Ishikawa (cell line): ENCODE data around the gene SCTR.

Experiments used
- CEBPB ChIP-seq: IDR thresholded peaks from 2 replicates; pipeline ENCODE4 v1.6.1; 2012
- CREB1 ChIP-seq: IDR thresholded peaks from 2 replicates; pipeline ENCODE4 v1.6.1; 2012; ENCODE audit warnings: low read depth
- EGR1 ChIP-seq: IDR thresholded peaks from 2 replicates; pipeline ENCODE4 v1.6.1; 2012
- EP300 ChIP-seq: IDR thresholded peaks from 2 replicates; pipeline ENCODE4 v1.6.1; 2012; ENCODE audit warnings: borderline replicate concordance
- FOXM1 ChIP-seq: IDR thresholded peaks from 2 replicates; pipeline ENCODE4 v1.6.1; 2012; ENCODE audit warnings: low read depth, borderline replicate concordance
- NFIC ChIP-seq: IDR thresholded peaks from 2 replicates; pipeline ENCODE4 v1.6.1; 2012
- RAD21 ChIP-seq: IDR thresholded peaks from 2 replicates; pipeline ENCODE4 v1.6.1; 2012; ENCODE audit warnings: low read depth
- TAF1 ChIP-seq: IDR thresholded peaks from 2 replicates; pipeline ENCODE4 v1.6.1; 2012; ENCODE audit warnings: low read depth, mild to moderate bottlenecking
- TCF12 ChIP-seq: IDR thresholded peaks from 2 replicates; pipeline ENCODE4 v1.6.1; 2012; ENCODE audit warnings: low read depth
- TEAD4 ChIP-seq: IDR thresholded peaks from 2 replicates; pipeline ENCODE4 v1.6.1; 2012
- YY1 ChIP-seq: IDR thresholded peaks from 2 replicates; pipeline ENCODE4 v1.6.1; 2012; ENCODE audit warnings: low read depth
- ZBTB7A ChIP-seq: IDR thresholded peaks from 2 replicates; pipeline ENCODE4 v1.6.1; 2012; ENCODE audit warnings: low read depth
- TF ChIP-seq, protein P1 (sequence below): IDR thresholded peaks from 2 replicates; pipeline ENCODE4 v1.6.1; 2012
- TF ChIP-seq, protein P2 (sequence below): IDR thresholded peaks from 2 replicates; pipeline ENCODE4 v1.6.1; 2012
- TF ChIP-seq, protein P3 (sequence below): IDR thresholded peaks from 2 replicates; pipeline ENCODE4 v1.6.1; 2012; ENCODE audit warnings: low read depth, mild to moderate bottlenecking

Gene SCTR

DNA sequence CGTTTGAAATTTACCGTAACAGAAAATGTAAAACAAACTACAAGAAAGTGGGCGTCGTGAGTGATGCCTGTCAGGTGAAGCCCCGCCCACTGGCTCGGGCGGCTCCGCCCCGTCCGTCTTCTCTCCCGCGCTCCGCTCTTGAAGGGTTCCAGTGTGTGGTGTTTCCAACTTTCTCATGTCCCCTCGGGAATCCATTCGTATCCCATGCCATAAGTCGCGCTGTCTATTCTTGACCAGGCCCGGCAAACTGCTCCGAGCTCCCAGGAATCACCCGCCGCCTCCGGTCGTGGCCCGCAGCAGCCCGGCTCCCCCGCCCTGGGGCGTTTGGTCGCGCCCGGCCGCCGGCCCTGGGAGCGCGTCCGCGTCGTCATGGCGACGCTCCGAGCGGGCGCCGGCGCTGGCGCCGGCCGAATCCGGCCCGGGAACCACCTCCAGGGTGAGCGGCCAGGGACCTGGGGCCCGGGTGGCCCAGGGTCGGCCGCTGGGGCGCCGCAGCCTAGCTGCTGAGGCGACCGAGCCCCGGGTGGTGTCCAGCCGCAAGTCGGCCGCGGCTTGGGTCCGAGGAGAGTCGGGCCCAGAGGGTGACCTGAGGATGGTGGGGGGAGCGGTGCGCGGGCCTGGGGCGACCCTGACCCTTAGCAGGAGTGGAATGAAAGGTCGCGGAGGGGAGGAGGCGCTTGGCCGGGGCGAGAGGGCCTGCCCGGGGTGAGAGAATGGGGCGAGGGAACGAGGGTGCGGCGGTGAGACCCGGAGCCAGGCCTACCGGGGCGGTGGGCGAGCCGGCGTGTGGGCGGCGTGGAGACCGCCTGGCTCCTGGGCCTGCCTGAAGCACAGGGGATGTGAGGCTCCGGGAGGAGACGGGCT, 20.0 kb upstream of the SCTR start, which contains the start of gene CFAP221:
CFAP221 (plus strand) TSS at position 375 of the 864 bp plus-strand sequence. CDS start 1,683 bp downstream, outside the sequence.
- TF ChIP-seq EGR1 (peak; percentile 31; the same call in 1 of the 2 replicates), YY1 (0 out of 2 replicates have a peak, but pooled peaks have one; percentile 14), ZBTB7A (peak; percentile 87), EP300 (peak; percentile 55; the same call in 1 of the 2 replicates)
- TF ChIP-seq, protein P1, sequence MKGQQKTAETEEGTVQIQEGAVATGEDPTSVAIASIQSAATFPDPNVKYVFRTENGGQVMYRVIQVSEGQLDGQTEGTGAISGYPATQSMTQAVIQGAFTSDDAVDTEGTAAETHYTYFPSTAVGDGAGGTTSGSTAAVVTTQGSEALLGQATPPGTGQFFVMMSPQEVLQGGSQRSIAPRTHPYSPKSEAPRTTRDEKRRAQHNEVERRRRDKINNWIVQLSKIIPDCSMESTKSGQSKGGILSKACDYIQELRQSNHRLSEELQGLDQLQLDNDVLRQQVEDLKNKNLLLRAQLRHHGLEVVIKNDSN: no peak
- TF ChIP-seq, protein P2, sequence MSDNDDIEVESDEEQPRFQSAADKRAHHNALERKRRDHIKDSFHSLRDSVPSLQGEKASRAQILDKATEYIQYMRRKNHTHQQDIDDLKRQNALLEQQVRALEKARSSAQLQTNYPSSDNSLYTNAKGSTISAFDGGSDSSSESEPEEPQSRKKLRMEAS: no peak; the same call in 1 of the 2 replicates

DNA sequence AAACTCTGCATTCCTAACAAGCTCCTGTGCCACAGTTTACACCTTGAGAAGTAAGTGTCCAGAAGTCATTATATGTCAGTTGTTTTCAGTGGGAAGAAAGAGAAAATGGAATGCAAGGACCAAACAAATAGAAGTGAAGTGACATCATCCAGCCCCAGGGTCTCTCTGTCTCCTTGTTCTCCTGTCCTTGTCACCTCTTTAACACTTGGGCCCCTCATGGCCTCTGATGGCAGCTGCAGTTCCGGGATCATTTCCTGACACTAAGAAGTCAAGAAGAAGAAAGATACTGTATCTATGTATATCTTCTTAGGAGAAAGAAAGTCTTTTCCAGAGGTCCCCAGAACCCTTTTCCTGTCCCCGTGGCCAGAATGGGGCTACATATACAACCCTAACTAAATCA, 17.2 kb upstream of the SCTR start:
- no peak for TF ChIP-seq FOXM1
- TF ChIP-seq, protein P3, sequence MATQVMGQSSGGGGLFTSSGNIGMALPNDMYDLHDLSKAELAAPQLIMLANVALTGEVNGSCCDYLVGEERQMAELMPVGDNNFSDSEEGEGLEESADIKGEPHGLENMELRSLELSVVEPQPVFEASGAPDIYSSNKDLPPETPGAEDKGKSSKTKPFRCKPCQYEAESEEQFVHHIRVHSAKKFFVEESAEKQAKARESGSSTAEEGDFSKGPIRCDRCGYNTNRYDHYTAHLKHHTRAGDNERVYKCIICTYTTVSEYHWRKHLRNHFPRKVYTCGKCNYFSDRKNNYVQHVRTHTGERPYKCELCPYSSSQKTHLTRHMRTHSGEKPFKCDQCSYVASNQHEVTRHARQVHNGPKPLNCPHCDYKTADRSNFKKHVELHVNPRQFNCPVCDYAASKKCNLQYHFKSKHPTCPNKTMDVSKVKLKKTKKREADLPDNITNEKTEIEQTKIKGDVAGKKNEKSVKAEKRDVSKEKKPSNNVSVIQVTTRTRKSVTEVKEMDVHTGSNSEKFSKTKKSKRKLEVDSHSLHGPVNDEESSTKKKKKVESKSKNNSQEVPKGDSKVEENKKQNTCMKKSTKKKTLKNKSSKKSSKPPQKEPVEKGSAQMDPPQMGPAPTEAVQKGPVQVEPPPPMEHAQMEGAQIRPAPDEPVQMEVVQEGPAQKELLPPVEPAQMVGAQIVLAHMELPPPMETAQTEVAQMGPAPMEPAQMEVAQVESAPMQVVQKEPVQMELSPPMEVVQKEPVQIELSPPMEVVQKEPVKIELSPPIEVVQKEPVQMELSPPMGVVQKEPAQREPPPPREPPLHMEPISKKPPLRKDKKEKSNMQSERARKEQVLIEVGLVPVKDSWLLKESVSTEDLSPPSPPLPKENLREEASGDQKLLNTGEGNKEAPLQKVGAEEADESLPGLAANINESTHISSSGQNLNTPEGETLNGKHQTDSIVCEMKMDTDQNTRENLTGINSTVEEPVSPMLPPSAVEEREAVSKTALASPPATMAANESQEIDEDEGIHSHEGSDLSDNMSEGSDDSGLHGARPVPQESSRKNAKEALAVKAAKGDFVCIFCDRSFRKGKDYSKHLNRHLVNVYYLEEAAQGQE: no peak
- TF ChIP-seq TCF12: no peak
- TF ChIP-seq RAD21: no peak

DNA sequence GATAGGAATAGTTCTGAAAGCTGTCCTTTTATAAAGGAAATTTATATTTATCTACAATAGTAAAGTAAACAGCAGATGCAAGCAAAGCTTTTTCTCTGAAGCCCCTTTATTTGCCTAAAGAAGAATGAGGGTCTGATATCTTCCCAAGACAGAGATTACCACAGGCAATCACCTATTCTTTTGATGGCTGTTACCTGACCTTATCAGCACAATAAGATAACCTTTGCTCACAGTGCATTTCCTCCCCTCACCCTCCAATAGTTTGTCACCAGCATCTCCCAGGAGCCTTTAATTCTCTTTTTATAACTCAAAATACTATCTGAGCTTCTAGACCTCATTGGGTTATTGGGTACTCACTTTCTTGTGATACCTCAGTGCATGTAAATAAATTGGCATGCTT, 13.5 kb upstream of the SCTR start:
- TF ChIP-seq, protein P1: no peak
- TF ChIP-seq TEAD4 (no peak), NFIC (no peak), CREB1 (no peak), FOXM1 (no peak)
- TF ChIP-seq, protein P2: no peak

DNA sequence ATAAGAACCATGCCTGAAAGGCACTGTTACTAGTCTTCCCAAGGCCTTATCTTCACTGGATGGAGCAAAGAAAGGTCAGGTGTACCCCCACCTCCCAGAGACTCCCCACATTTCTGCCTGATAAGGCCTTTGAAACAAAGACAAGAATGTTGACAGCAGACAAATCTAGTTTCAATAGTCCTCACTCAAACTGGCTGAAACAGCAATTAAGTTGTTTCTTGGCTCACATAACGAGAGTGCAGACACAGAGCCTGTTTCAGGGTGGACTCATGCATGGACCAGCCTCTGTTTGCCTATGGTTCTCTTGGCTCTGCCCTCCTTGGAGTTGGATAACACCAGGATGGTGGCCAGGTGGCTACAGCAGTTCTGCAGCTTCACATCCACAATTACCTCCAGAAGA, 12.4 kb upstream of the SCTR start:
- TF ChIP-seq FOXM1: no peak
- no peak for TF ChIP-seq EGR1
- TF ChIP-seq NFIC: no peak
- TF ChIP-seq TCF12: no peak
- TF ChIP-seq YY1: no peak
- no peak for TF ChIP-seq TAF1
- TF ChIP-seq, protein P1: no peak
- TF ChIP-seq, protein P2: no peak
- TF ChIP-seq CEBPB: no peak
- TF ChIP-seq TEAD4: no peak
- no peak for TF ChIP-seq RAD21
- TF ChIP-seq EP300: no peak

DNA sequence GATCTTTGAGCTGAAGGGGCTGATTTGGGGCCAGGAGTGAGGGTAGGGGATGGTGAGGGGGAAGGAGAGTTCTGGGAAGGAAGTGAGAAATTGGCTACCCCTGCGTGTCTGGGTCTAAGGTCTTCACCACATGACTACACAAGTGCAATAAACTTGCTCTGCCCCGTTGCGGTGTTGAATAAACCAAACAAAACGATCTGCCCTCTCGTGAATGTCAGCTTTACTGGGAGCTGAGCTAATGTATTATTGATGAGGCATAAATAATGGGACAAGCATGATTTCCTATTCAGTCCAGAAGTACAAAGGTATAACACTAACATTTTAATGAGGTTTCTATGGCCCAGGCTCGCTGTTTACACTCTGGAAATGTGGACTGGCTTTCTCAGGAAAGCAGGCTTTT, 11.9 kb upstream of the SCTR start:
- TF ChIP-seq, protein P3: no peak
- TF ChIP-seq, protein P2: no peak
- no peak for TF ChIP-seq EP300
- TF ChIP-seq ZBTB7A: no peak
- no peak for TF ChIP-seq TAF1
- no peak for TF ChIP-seq TEAD4
- TF ChIP-seq CEBPB: no peak
- TF ChIP-seq CREB1: no peak
